T follicular helper cell (primary cell): ENCODE data around the gene CRYBA2.

Source experiments
- DNase-seq: peaks from one replicate; pipeline ENCODE4 v3.0.0-alpha.2; 2020; ENCODE audit warnings: low read depth
- total RNA-seq, 2 experiments: gene quantifications; one replicate each; lab custom pipeline; 2026; lab: John Stamatoyannopoulos, UW

The CRYBA2 gene
- 0 reads per million in 2 experiments for total RNA-seq

GRCh38 chr2:218993345-218994315 is at the start of gene CRYBA2:
Gene CRYBA2 (minus strand): TSS chr2:218993422. CDS start chr2:218993176, 246 bp downstream.
- no peak for DNase-seq

- DNase-seq = no peak
Measured at GRCh38 chr2:219042750-219043149, 49.5 kb upstream of the CRYBA2 start.

GRCh38 chr2:219042157-219042556 is 48.9 kb upstream of the CRYBA2 start:
- no peak for DNase-seq

- no peak for DNase-seq
Measured at GRCh38 chr2:219041252-219041651, 48.0 kb upstream of the CRYBA2 start, which contains the start of gene CFAP65. Gene CFAP65 (minus strand): TSS chr2:219041516. CDS start chr2:219039048, 2,468 bp downstream.

DNA sequence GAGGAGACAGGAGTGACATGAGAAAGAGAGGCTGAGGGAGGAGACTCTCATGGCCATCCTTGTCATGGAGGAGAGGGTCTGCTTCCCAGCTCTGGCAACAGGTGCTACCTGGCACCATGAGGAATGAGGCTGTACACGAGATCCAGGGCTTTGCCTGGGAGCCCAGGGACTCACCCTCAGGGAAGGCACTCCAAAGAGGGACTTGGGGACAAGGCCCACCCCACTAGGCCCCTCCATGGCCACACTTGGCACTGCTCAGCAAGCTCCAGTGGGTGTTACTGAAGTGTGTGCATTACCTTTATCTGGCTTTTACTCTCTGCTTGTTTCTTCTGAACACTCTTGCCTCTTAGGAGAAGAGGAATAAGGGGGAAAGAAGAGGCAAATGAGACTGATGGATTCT is 45.4 kb upstream of the CRYBA2 start:
- DNase-seq = no peak

- DNase-seq = no peak
Measured at GRCh38 chr2:219037783-219038499, 44.7 kb upstream of the CRYBA2 start.

GRCh38 chr2:219035942-219036341 is 42.7 kb upstream of the CRYBA2 start:
- no peak for DNase-seq

GRCh38 chr2:219034823-219035222 is 41.6 kb upstream of the CRYBA2 start:
- no peak for DNase-seq

- no peak for DNase-seq
Measured at GRCh38 chr2:219032051-219032745, 39.0 kb upstream of the CRYBA2 start.

GRCh38 chr2:219031005-219031738 is 38.0 kb upstream of the CRYBA2 start:
- no peak for DNase-seq

DNA sequence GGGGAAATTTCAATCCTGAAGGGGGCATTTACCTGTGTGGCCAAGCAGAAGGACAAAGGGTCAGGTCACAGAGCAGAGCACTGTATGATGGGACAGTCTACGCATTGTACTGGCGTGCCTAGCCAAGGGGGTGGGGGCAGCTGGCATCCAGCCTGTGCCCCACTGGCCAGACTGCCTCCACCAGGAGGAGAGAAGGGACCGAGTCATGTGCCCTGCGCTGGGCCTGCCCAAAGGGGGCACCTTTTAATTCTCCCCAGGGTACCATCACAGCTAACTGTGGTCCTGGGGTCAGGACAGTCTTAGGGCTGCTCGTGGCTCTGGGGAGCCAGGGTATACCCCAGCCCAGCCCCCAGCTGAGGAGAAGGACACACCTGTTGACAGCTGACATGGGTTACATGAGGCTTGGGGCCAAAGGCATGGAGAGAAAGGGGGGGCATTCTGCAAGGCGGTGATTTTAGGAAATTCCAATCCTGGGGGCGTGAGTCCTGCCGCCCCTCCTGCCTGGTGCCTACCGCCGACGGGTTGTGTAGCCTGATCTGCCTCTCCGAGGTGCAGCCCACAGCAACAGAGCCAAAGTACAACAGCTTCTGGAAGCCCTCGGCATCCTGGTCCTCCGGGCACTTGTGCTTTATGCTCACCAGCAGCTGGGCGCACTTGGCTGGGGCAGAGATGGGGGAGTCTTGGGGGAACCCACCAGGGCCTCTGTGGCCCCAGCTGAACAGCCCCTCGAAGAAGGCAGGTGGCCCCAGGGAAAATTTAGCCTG is 37.1 kb upstream of the CRYBA2 start:
- no peak for DNase-seq

- peak; percentile 66 for DNase-seq
Measured at GRCh38 chr2:219029829-219030165, 36.6 kb upstream of the CRYBA2 start.

- no peak for DNase-seq
Measured at GRCh38 chr2:219028996-219029828, 36.0 kb upstream of the CRYBA2 start.

- no peak for DNase-seq
Measured at GRCh38 chr2:219028141-219028540, 34.9 kb upstream of the CRYBA2 start.

GRCh38 chr2:219027511-219028055 is 34.4 kb upstream of the CRYBA2 start:
- DNase-seq = no peak

GRCh38 chr2:219026946-219027345 is 33.7 kb upstream of the CRYBA2 start:
- no peak for DNase-seq

- DNase-seq = no peak
Measured at GRCh38 chr2:219025637-219026585, 32.7 kb upstream of the CRYBA2 start.

GRCh38 chr2:219024059-219024458 is 30.8 kb upstream of the CRYBA2 start:
- DNase-seq = no peak
